ENCODE results near the gene FAT3.

FAT3 gene

DNA sequence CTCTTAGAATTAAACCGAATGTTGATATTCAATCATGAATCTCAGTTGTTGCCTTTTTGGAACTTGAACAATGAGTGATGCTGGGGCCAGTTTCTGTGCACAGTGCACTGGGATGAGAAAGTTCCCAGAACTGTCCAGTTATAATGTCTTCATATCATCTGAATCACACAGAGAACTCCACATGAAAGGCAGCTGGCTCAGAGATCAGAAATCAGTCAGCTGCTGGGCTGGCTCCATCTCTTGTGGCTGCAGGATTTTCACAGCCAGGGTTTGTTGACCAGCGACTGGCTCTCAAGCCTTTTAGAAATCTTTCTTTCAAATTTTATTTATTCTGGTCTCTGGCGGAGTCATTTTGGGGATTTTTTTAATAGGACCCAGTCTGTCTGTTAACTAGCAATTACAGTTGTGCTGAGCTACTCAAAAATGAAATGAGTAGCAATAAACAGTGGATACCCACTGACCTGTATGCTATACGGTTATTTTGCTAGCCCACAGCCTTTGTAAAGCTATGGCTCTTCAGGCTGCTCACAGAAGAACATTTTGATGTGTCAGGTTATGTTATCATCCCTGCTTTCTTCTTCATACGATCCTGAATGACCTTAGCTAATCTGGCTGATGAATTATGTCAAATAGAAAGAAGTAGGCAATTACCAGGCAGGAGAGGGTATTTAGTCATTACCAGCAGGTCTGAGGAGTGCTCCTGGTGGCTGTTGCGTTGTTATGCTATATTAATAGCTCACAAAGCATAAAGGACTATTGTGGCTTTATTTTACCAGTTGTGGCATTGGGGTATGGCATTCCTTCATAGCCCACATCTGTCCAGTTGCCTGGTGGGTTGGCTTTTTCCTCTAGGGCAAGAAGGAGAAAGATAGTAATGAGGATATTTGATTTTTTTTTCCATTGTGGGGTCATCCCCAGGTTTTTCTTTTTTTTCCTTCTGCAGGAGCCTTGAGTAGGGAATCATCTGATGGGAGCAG, 3.6 kb downstream of the FAT3 start:
- no peak for DNase-seq

- DNase-seq = no peak
Observed at GRCh38 chr11:92236856-92237255, 12.2 kb downstream of the FAT3 start.

- DNase-seq = no peak
Observed at GRCh38 chr11:92240916-92241315, 16.3 kb downstream of the FAT3 start.

- DNase-seq = no peak
Observed at GRCh38 chr11:92245700-92246271, 21.2 kb downstream of the FAT3 start.

DNA sequence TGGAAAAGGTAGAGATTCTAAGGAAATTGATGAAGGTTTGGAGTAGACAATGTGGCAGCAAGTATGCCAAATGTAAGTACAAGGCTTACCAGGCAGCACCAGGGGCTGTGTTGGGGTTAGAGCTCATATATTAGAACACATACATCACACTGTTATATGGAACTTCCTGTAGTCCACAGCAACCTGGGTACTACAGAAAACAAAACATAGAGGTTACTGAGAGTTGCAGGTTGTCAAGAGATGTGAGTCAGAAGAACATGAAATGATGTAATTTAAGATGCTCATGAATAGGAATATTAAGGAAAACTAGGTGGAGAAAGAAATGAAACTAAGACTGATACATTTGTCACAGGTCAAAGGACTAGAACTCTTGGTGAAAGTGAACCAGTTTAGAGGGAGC, 22.0 kb downstream of the FAT3 start:
- DNase-seq = no peak

- DNase-seq = no peak
Observed at GRCh38 chr11:92249156-92249753, 24.6 kb downstream of the FAT3 start.

GRCh38 chr11:92251980-92252379, 27.4 kb downstream of the FAT3 start:
- no peak for DNase-seq

DNA sequence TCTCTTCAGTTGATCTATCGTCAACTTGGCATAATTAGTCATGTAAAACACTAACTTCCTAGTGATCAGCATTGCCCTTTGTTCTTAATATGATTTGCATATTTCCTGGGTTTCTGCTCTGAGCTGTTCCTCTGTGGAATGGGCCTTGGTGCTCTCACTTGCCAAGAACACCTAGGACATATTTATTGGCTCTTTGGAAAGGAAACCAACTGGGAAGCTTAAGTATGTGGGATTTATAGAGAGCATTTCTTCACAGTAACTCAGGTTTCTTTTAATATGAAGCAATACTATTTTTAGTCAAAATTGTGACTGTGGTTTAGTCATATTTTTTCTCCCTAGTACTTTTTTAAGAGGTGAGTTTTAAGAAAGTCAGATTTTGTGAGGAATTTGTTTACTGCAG, 28.8 kb downstream of the FAT3 start:
- DNase-seq = no peak

GRCh38 chr11:92253945-92254344, 29.3 kb downstream of the FAT3 start:
- DNase-seq = no peak

GRCh38 chr11:92257536-92257935, 32.9 kb downstream of the FAT3 start:
- DNase-seq = no peak

DNA sequence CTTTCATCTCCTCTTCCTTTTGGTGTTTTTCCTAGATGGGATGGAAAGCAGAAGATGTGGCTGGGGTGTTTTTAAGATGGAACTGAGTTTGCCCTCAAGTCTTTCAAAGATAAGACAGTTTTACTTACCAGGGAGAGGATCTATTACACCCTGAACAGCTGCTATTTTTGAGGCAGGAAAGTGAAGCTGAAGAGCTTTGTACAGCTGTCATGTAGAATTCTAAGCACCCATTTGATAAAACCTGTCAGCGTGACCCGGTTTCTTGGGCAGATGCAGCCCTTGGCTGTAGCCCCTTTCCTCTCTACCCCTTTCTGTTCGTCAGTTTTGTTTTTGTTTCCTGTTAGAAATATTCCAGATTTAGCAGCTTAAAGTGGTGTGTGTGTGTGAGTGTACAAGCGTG, 35.2 kb downstream of the FAT3 start:
- DNase-seq = peak; percentile 87

DNA sequence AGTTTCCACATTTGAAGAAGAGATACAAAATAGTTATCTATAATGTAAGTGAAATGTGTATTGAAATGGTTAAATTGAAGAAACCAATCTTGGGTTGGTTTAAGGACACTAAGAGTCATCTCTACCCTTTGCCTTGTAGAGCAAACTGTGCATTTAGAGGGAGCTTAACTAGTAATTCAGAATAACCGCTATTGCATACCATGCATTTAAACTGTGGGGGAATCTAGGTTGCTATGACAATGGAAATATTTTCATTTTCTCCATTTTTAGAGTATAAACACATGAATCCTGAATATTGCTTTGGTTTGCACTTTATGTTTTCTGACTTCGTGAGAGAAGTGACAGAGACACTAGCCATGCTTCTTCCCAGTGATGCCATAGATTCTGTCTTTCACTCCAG, 39.7 kb downstream of the FAT3 start:
- DNase-seq = no peak

- no peak for DNase-seq
Observed at GRCh38 chr11:92266806-92267205, 42.2 kb downstream of the FAT3 start.

DNA sequence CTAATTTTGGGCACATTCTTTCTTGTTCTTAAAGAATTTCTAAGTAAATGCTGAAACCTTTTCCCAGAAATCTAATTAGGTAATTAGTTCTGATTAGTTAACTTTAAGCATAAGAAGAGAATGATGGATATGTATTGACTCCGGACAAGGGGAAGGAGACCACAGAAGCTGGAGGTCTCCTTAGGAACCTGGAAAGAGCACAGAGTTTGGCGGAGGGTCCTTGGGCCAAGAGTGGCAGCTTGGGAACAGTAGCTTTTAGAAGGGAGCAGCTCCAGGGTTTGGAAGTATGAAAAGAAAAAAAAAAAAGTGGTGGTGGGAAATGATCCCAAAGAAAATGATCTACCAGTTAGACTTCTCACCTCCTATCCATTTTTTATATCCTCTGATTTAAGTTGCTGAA, 42.7 kb downstream of the FAT3 start:
- no peak for DNase-seq

GRCh38 chr11:92267968-92268367, 43.4 kb downstream of the FAT3 start:
- DNase-seq = no peak

GRCh38 chr11:92268546-92268945, 43.9 kb downstream of the FAT3 start:
- DNase-seq = no peak

DNA sequence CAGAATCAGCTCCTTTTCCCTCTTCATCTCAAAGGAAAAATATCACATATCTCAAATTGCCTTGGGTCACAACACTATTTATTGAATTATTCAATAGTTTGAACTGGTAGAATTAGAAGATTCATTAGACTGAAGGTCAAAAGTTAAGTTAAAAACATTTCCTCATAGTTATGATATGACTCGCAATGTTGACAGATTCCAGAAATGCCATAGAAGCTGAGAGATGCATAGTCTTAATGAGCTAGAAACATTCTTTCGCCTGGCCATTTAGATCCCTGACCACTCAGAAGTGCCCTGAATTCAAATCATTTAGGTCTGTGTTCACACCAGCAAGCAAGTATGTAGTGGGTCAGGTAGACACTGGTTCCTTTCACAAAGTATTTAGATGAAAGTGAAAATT, 44.4 kb downstream of the FAT3 start:
- no peak for DNase-seq

GRCh38 chr11:92269841-92270240, 45.2 kb downstream of the FAT3 start:
- DNase-seq = no peak

DNA sequence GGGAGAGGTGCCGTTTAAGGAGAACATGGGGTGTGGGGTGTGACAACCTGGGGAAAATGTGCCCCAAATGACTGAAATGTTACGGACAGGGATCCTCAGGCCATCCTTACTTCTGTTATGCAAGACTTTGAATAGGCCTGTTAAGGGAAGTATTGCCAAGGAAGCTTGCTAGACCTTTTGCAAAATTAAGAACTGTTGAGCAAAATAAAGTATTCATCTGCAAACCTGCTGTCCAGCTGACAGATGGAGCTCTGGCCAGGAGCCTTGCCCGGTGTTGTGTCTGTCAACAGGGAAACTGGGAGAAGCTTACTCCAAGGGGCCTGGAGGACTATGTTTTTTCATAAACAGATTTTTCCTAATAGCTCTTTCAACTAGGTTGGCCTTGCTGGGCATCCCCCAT, 48.0 kb downstream of the FAT3 start:
- no peak for DNase-seq

Data from NCI-H524 treated with DMSO at 0.1 percent for 48 hours (cell line).